HFF-Myc (cell line): Measurements from ENCODE around the gene NAA60.

Experiments used
- DNase-seq: peaks from one replicate; pipeline ENCODE4 v3.0.0-alpha.2; 2011; ENCODE audit warnings: low read depth; ENCODE audit errors: extremely low read depth
- H3K4me3 ChIP-seq: replicated peaks from 2 replicates; pipeline ENCODE4 v1.5.1; 2011; ENCODE audit warnings: low read depth, mild to moderate bottlenecking, control low read depth, low read length
- TF ChIP-seq, protein P1 (sequence below): IDR thresholded peaks from 2 replicates; pipeline ENCODE4 v1.5.1; 2012; ENCODE audit warnings: mild to moderate bottlenecking, low read depth, low read length, control low read depth; ENCODE audit errors: missing control alignments

NAA60 gene

DNA sequence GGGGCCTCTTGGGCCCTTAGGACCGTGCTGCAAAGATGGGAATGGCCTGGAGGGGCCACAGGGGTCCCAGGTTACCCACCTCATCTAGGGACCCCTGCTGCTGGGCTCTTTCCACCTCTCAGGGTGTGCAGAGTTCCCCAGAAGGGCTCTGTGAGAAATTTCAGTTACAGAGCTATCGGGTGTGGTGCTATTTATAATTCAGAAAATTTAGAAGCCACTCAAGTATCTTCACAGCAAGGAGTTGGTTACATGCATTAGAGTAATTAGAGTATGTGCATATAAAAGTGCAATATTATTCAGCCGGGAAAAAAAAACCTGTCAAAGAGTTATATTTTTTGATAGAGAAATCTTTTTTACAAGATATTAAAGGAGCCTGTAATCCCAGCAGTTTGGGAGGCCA is 32.9 kb downstream of the NAA60 start:
- TF ChIP-seq, protein P1, sequence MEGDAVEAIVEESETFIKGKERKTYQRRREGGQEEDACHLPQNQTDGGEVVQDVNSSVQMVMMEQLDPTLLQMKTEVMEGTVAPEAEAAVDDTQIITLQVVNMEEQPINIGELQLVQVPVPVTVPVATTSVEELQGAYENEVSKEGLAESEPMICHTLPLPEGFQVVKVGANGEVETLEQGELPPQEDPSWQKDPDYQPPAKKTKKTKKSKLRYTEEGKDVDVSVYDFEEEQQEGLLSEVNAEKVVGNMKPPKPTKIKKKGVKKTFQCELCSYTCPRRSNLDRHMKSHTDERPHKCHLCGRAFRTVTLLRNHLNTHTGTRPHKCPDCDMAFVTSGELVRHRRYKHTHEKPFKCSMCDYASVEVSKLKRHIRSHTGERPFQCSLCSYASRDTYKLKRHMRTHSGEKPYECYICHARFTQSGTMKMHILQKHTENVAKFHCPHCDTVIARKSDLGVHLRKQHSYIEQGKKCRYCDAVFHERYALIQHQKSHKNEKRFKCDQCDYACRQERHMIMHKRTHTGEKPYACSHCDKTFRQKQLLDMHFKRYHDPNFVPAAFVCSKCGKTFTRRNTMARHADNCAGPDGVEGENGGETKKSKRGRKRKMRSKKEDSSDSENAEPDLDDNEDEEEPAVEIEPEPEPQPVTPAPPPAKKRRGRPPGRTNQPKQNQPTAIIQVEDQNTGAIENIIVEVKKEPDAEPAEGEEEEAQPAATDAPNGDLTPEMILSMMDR, result no peak

DNA sequence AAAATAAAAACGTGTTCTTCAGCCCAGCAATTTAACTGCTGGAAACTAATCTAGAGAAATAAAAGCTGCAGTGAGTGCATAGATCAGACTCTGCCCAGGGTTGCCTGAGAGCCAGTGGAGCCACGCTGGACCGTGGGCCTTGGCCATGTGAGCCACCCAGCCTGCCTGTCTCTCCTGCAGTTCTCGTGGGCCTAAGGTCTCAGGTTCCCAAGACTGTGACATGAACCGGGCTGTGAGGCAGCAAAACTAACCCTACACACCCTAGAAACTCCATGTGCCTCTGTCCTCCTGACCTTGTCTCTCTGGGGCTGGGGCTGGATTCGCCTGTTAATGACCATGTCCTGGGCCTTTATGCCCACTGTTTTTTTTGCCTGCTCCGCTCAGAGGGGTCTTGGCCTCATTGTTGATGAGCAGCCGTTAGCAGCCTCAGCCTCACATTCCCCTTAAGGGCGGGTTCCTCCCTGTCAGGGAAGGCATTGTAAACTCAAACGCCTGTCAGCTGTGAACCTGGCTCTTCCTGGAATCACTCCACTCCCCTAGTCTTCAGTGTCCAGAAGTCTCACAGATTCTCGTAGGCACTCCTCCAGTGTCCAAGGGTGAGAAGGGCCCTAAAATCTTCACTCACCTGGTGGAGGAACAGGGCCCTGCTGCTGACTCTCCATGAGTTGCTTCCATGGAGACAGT is 34.9 kb downstream of the NAA60 start:
- TF ChIP-seq, protein P1, result no peak
- H3K4me3 ChIP-seq, result no peak overlapping the region
- no peak for DNase-seq

More for the DNA sequence above, 32.9 kb downstream of the NAA60 start:
- no peak overlapping the region for H3K4me3 ChIP-seq
- no peak for DNase-seq

DNA sequence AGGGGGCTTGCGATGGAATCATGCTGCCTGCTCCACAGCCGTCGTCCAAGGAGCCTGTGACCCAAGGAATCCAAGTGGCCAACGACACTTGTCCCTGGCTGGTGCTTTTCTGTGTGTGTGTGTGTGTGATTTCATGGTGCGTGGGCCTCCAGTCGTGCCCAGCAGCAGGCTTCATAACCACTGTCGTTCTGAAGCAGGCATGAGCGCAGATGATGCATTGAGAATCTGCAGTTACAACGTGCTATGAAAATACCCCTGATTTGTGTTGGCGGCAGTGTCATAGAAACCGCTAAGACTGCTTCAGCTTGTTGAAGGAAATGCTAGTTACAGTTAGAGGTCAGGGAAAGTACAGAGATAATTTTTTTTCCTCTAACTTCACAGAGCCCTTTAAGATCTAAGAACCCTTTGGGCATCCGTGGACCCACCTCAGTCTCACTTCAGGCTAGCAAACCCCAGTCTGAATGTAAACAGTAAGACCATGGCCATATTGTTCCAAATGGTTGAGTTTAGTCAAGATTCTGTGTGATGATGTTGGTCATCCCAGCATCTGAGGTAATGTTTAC is 36.3 kb downstream of the NAA60 start:
- no peak overlapping the region for H3K4me3 ChIP-seq
- TF ChIP-seq, protein P1, result no peak
- no peak for DNase-seq

DNA sequence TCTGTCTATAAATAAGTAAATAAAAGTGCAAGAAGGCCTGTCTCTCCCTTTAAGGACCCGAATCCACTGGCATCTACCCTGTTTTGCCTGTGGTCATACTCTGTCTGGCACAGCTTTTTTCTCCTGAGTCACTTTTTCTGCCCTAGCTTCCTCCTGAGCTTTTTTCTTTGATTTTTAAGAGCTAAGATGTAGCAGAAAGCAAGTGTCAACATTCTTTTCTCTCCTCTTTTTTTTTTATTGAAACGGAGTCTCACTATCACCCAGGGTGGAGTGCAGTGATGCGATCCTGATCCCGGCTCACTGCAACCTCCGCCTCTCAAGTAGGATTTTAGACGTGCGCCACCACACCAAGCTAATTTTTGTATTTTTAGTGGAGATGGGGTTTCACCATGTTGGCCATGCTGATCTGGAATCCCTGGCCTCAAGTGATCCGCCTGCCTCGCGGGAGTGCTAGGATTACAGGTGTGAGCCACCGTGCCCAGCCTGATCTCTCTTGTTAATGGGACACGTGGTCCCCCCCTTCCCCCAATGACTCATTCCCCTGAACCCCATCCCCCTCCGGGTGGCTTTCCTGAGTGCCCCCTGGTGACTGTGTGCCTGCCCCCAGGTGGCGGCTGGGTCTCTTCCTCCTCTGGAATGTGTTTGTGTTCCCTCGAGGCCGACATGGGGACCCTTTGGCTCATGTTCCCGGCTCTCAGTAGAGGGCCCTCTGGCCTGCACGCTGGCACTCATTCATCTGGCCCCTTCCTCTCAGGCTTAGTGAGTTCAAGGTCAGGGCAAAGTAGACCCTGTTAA is 37.6 kb downstream of the NAA60 start:
- TF ChIP-seq, protein P1, result no peak
- no peak overlapping the region for H3K4me3 ChIP-seq
- DNase-seq, result no peak

DNA sequence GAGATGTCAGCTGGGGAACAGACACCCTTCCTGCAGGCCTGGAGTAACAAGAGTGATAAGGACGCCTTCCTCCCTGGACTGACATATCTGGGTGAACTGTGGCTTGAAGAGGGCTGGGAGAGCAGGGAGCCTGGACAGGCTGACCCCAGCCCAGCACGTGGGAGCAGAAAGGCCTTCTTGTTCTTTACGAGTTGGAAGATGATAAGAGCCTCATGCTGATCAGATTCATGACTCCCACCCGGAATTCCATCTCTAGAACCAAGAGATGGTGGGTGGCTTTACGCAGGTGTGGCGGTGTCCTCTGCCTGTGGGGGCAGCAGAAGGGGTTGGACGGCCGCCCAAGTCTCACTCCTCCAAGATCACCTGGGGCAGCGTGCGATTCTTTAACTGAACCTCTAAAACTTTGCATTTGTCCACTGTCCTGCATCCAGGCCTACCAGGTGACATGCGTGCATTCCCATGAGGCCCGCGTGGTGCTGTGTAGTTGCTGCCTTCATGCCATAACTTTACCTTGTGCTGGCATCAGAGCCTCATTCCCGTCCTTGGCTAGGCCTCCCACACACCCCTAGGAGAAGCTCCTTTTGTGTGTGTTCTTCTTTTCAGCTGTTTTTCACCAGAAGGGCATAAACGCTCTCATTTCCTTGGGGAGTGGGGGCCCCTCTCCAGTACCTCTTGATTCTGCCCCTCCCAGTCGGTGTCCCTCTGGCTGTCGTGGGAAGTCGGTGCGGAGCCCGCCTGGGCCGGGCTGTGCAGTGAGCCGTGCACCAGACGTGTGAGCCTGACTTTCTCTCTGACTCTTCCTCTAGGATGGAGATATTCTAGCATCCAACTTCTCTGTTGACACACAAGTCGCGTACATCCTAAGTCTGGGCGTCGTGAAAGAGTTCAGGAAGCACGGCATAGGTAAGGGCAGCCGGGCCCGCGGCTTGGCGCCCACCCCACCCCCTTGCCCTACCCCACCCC is 38.5 kb downstream of the NAA60 start:
- TF ChIP-seq, protein P1, result no peak

DNA sequence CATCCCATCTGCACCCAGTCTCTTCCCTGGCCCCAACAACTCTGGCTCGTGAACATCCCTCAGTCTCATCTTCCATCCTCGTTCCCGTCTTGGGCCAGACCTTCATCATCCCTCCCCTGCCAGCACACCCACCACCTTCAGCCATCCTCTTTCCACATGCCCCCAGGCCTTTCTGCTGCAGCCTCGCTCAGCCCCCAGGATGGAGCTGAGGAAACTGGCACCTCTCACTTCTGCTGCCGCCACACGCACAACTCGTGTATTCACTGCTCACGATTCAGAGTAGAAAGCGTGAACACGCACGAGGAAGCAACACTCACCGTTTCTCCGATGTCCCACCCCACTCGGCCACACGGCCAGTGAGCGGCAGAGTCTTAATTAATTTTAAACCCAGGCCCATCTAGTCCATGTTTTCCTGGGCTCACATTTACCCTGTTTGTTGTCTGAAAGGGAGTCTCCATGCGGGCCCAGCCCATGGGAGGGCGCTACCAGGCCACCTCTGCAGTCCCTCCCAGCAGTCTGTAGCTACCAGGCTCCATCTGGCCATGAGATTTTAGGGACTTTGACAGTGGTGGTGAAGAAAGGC is 39.3 kb downstream of the NAA60 start:
- TF ChIP-seq, protein P1, result no peak
- DNase-seq, result no peak
- H3K4me3 ChIP-seq, result no peak overlapping the region

More for the DNA sequence above, 38.5 kb downstream of the NAA60 start:
- no peak for DNase-seq
- H3K4me3 ChIP-seq, result no peak overlapping the region
